Neuronal stem cell (in vitro differentiated cells): ENCODE data around the gene ATP1B3.
A peak's percentile ranks its signal among the peaks of the same experiment; 100 is the strongest.
"Not testable (repeated sequence)": the region's sequence is repeated elsewhere in the genome, so short reads cannot be mapped to it uniquely, and the experiment has no call there.

Source experiments
- DNase-seq: peaks from one replicate; pipeline ENCODE4 v3.0.0-alpha.2; 2013; ENCODE audit warnings: low spot score
- H2AFZ ChIP-seq: one replicate; pipeline ENCODE4 v1.6.1; 2013; ENCODE audit warnings: mild to moderate bottlenecking, low read length, inconsistent platforms
- H2AK5ac ChIP-seq: 2 replicates; pipeline ENCODE4 v1.6.1; 2013; ENCODE audit warnings: low read depth, mild to moderate bottlenecking, inconsistent platforms, low read length, moderate library complexity, mixed read lengths
- H2BK120ac ChIP-seq: 2 replicates; pipeline ENCODE4 v1.6.1; 2013; ENCODE audit warnings: low read depth, mild to moderate bottlenecking, inconsistent platforms, low read length, moderate library complexity, mixed read lengths
- H2BK12ac ChIP-seq: one replicate; pipeline ENCODE4 v1.6.1; 2013; ENCODE audit warnings: low read length, inconsistent platforms
- H2BK15ac ChIP-seq: 2 replicates; pipeline ENCODE4 v1.6.1; 2013; ENCODE audit warnings: mild to moderate bottlenecking, low read length, inconsistent platforms, mixed read lengths
- H2BK5ac ChIP-seq: one replicate; pipeline ENCODE4 v1.6.1; 2013; ENCODE audit warnings: inconsistent platforms, mild to moderate bottlenecking, low read length, moderate library complexity
- H3K14ac ChIP-seq: one replicate; pipeline ENCODE4 v1.6.1; 2013; ENCODE audit warnings: low read length, inconsistent platforms
- H3K18ac ChIP-seq: 2 replicates; pipeline ENCODE4 v1.6.1; 2013; ENCODE audit warnings: low read length, inconsistent platforms
- H3K23ac ChIP-seq: 2 replicates; pipeline ENCODE4 v1.6.1; 2013; ENCODE audit warnings: low read depth, mild to moderate bottlenecking, mixed read lengths, low read length, inconsistent platforms; ENCODE audit not compliant: poor library complexity
- H3K27ac ChIP-seq: replicated peaks from 3 replicates; pipeline ENCODE4 v1.5.1; 2013; ENCODE audit warnings: low read length, inconsistent platforms
- H3K27me3 ChIP-seq, 3 experiments: 2 replicates each; pipeline ENCODE4 v1.6.1; 2013; ENCODE audit warnings: low read length in 3 of 3, mild to moderate bottlenecking in 2 of 3, inconsistent platforms in 1 of 3, low read depth in 1 of 3, mixed read lengths in 1 of 3, moderate library complexity in 1 of 3; ENCODE audit not compliant: control insufficient read depth in 3 of 3, insufficient read depth in 3 of 3
- H3K36me3 ChIP-seq, 2 donors: replicated peaks in 1 of 2; 2 replicates each; pipeline ENCODE4 v1.6.1; 2013; ENCODE audit warnings: low read length in 2 of 2; ENCODE audit not compliant: control insufficient read depth in 2 of 2, insufficient read depth in 2 of 2
- H3K4ac ChIP-seq: 2 replicates; pipeline ENCODE4 v1.6.1; 2013; ENCODE audit warnings: inconsistent platforms, mild to moderate bottlenecking, low read length, moderate library complexity
- H3K4me1 ChIP-seq, 2 donors: 1 replicate in 1 of 2; 2 replicates in 1 of 2; pipeline ENCODE4 v1.6.1; 2013; ENCODE audit warnings: low read length in 2 of 2, low read depth in 1 of 2; ENCODE audit not compliant: control insufficient read depth in 2 of 2, insufficient read depth in 1 of 2
- H3K4me2 ChIP-seq: one replicate; pipeline ENCODE4 v1.6.1; 2013; ENCODE audit warnings: mild to moderate bottlenecking, low read length, inconsistent platforms; ENCODE audit not compliant: insufficient read depth, poor library complexity, severe bottlenecking
- H3K4me3 ChIP-seq, 2 donors: 2 replicates each; pipeline ENCODE4 v1.5.1; 2013; ENCODE audit warnings: low read length in 2 of 2, mild to moderate bottlenecking in 2 of 2, inconsistent platforms in 1 of 2, moderate library complexity in 1 of 2
- H3K79me1 ChIP-seq: one replicate; pipeline ENCODE4 v1.6.1; 2013; ENCODE audit warnings: low read depth, mild to moderate bottlenecking, inconsistent platforms, low read length, moderate library complexity
- H3K9ac ChIP-seq: one replicate; pipeline ENCODE4 v1.6.1; 2013; ENCODE audit warnings: mild to moderate bottlenecking, low read depth, low read length, inconsistent platforms; ENCODE audit not compliant: poor library complexity
- H3K9me3 ChIP-seq, 2 donors: replicated peaks in 1 of 2; 2 replicates each; pipeline versions ENCODE3 to v1.6.1; 2013; ENCODE audit warnings: low read length in 2 of 2, mild to moderate bottlenecking in 2 of 2, inconsistent platforms in 1 of 2, low read depth in 1 of 2, mixed read lengths in 1 of 2, moderate library complexity in 1 of 2; ENCODE audit not compliant: control insufficient read depth in 2 of 2, insufficient read depth in 1 of 2
- H4K8ac ChIP-seq: one replicate; pipeline ENCODE4 v1.6.1; 2013; ENCODE audit warnings: low read depth, mild to moderate bottlenecking, inconsistent platforms, low read length, moderate library complexity
- H4K91ac ChIP-seq: one replicate; pipeline ENCODE4 v1.6.1; 2013; ENCODE audit warnings: low read length, low read depth, mild to moderate bottlenecking, inconsistent platforms; ENCODE audit not compliant: poor library complexity
- WGBS, 2 donors: extraction: QIAGEN DNeasy Blood & Tissue Kit; methylation state at CpG; one replicate each; pipeline ENCODE4 v1.1.7; 2013; ENCODE audit warnings: missing lambda C conversion rate in 2 of 2, mixed read lengths in 1 of 2; ENCODE audit not compliant: insufficient read length in 2 of 2, insufficient replicate concordance in 1 of 2; ENCODE audit errors: extremely low coverage in 2 of 2; 5-methylcytosine and 5-hydroxymethylcytosine counted together

Gene ATP1B3

DNA sequence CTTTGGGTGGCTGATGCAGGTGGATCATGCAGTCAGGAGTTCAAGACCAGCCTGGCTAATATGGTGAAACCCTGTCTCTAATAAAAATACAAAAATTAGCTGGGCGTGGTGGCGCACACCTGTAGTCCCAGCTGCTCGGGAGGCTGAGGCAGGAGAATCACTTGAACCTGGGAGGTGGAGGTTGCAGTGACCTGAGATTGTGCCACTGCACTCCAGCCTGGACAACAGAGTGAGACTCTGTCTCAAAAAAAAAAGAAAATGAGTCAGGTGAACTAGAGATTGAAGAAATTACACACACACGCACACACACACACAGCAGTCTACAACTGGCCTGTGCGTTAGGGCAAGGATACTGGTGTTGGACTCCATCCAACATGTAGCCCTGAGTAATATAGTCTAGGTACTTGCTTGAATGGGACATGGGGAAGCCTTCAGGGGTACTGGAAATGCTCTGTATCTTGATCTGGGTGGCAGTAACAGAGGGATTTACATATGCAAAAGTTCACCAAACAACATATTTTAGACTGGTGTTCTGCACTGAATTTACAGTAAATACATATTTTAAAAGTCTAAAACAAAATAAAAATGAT is 28.2 kb upstream of the ATP1B3 start:
- H4K8ac ChIP-seq, H4K91ac ChIP-seq, H3K14ac ChIP-seq, H3K9me3 ChIP-seq, H3K18ac ChIP-seq, H3K23ac ChIP-seq, H3K27me3 ChIP-seq, H2BK15ac ChIP-seq, H3K4me2 ChIP-seq, H3K9ac ChIP-seq, H3K36me3 ChIP-seq, H2AFZ ChIP-seq, H3K4ac ChIP-seq, H2BK12ac ChIP-seq, H3K4me1 ChIP-seq, H3K79me1 ChIP-seq, DNase-seq, H3K27ac ChIP-seq, H3K4me3 ChIP-seq, H2AK5ac ChIP-seq, H2BK5ac ChIP-seq, H2BK120ac ChIP-seq: not testable (repeated sequence)
- WGBS, 2 donors = no CpG with 5 or more reads among the region's 5 CpGs

DNA sequence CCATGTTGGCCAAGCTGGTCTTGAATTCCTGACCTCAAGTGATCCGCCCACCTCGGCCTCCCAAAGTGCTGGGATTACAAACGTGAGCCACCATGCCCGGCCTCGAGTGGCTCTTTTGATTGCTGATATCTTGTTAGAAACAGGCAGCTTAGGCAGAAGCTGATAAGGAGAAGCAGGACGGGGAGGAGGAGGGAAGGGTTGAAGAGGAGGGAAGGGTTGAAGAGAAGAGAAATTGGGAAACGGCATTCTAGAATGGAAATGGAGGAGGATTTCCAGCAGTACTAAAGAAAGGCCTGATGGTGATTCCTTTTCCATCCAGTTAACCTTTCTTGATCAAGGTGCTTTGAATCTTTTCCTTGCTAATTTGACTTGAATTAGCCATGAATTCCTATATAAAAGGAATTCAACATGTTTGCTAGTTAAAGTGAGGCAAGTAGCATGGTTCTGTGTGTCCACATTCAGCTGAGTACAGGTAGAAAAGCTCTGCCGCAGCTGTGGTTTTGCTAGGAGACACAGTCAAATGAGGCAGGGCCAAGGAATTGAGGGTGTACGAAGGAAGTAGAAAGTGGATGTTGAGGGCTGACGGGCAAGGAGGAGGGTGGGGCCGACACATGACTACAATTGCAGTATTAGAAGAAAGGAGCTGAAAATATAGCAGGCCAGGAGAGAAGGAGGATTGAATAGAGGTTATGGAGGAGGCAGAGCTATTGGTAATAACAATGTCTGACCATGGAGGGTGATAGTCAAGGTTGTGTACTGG is 27.2 kb upstream of the ATP1B3 start:
- no peak overlapping the region for H3K18ac ChIP-seq
- H3K79me1 ChIP-seq = no peaks in the 10 kb centered on the region
- H4K8ac ChIP-seq = no peak overlapping the region
- no peak overlapping the region for H3K4me3 ChIP-seq
- H4K91ac ChIP-seq = no peak overlapping the region
- no peak overlapping the region for H2BK120ac ChIP-seq
- no peak overlapping the region for H3K14ac ChIP-seq
- H2AFZ ChIP-seq = peak overlapping the region; percentile 7
- peaks cover 0 to 4% (median 0%) of the 10 kb centered on the region in 3 experiments for H3K27me3 ChIP-seq
- H3K4ac ChIP-seq = no peak overlapping the region
- no peak for DNase-seq
- H2BK12ac ChIP-seq = no peak overlapping the region
- no peak overlapping the region for H3K27ac ChIP-seq
- H3K23ac ChIP-seq = no peak overlapping the region
- WGBS, 2 donors = 100% methylated on average over 2 of the region's 11 CpGs; no CpG with 5 or more reads in 1 of the 2 donors
- no peaks in the 10 kb centered on the region for H3K4me1 ChIP-seq
- no peaks in the 10 kb centered on the region for H3K36me3 ChIP-seq
- H3K9me3 ChIP-seq = no peaks in the 10 kb centered on the region
- no peak overlapping the region for H2AK5ac ChIP-seq
- H2BK5ac ChIP-seq = no peak overlapping the region
- H2BK15ac ChIP-seq = no peak overlapping the region
- no peak overlapping the region for H3K4me2 ChIP-seq
- H3K9ac ChIP-seq = no peak overlapping the region

DNA sequence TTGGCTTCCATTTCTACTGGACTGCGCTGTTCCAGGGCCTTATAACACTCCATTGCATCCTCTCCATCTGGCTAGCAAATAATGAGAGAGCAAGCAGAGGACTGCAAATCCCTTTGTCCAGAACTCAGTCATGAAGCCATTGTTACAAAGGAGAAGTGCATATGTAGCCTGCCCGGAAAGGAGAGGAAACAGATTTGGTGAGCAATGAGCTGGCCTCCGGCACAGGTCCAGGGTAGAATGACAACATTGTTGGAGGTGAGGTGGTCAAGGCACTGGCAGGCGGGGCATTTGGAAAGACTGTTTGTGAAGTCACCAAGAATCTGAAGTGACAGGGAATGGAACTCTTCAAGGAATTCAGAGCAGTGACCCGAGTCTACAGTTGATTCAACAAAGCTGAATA is 25.0 kb upstream of the ATP1B3 start:
- Histone ChIP-seq H2BK5ac (no peak overlapping the region), H3K4ac (no peak overlapping the region), H2BK15ac (no peak overlapping the region), H3K4me1 (no peaks in the 10 kb centered on the region), H2BK12ac (no peak overlapping the region), H3K27me3 (peaks cover 0 to 4% (median 0%) of the 10 kb centered on the region in 3 experiments), H3K27ac (no peak overlapping the region), H2AK5ac (no peak overlapping the region), H4K8ac (no peak overlapping the region), H3K18ac (no peak overlapping the region), H3K9ac (no peak overlapping the region), H3K36me3 (no peaks in the 10 kb centered on the region), H3K23ac (no peak overlapping the region), H3K4me2 (no peak overlapping the region), H3K79me1 (no peaks in the 10 kb centered on the region), H3K9me3 (no peaks in the 10 kb centered on the region), H2BK120ac (no peak overlapping the region), H2AFZ (no peak overlapping the region), H4K91ac (no peak overlapping the region), H3K14ac (no peak overlapping the region), H3K4me3 (no peak overlapping the region)
- DNase-seq = no peak
- no CpG with 5 or more reads among the region's 5 CpGs for WGBS, 2 donors

DNA sequence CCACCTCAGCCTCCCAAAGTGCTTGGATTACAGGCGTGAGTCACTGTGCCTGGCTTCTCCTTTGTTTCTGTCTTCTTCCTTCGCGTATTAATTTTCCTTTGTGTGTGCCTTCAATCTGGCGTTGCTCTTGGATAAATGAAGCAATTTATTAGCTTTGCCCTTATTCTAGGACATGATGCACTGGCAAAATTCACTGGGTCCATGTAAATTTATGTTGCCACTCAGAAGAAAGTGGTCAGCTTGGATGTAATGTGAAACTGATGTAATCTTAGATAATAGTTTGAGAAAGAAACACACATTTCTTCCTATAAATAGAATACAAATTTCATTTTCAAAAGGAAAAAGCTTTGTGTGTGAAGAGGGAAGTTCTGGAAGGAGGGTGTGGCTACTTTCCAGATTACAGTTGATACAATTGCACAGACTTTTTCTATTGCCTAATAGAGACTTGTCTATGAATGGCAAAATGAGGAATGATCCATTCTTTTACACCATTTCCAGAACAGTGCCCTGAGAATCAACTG is 23.3 kb upstream of the ATP1B3 start:
- H3K4me3 ChIP-seq = no peak overlapping the region
- H3K9me3 ChIP-seq = no peaks in the 10 kb centered on the region
- H4K91ac ChIP-seq = no peak overlapping the region
- H2BK5ac ChIP-seq = no peak overlapping the region
- H3K36me3 ChIP-seq = no peaks in the 10 kb centered on the region
- no peak overlapping the region for H2BK120ac ChIP-seq
- H4K8ac ChIP-seq = no peak overlapping the region
- H3K18ac ChIP-seq = no peak overlapping the region
- no peak overlapping the region for H3K4me2 ChIP-seq
- no peak overlapping the region for H3K4ac ChIP-seq
- H3K79me1 ChIP-seq = no peaks in the 10 kb centered on the region
- no peak overlapping the region for H2BK12ac ChIP-seq
- no peaks in the 10 kb centered on the region for H3K4me1 ChIP-seq
- WGBS, 2 donors = no CpG with 5 or more reads among the region's 4 CpGs
- no peak overlapping the region for H2AK5ac ChIP-seq
- H3K27ac ChIP-seq = no peak overlapping the region
- no peaks in the 10 kb centered on the region for H3K27me3 ChIP-seq
- no peak overlapping the region for H2AFZ ChIP-seq
- H3K23ac ChIP-seq = no peak overlapping the region
- no peak for DNase-seq
- no peak overlapping the region for H3K9ac ChIP-seq
- no peak overlapping the region for H3K14ac ChIP-seq
- H2BK15ac ChIP-seq = no peak overlapping the region
